ENCODE data around the gene HOXC13. TPM values are rescaled to one million over a fixed set of nuclear protein-coding genes. Genes with fewer than 3 reads are reported as not detected.

The HOXC13 gene
- total RNA-seq, 1 donor from 2014 or later, result not detected

- Histone ChIP-seq H3K27ac (no peak overlapping the region), H3K4me1 (peaks cover 0 to 6% of the 10 kb centered on the region in 2 donors), H3K36me3 (no peaks in the 10 kb centered on the region), H3K4me3 (no peak overlapping the region), H3K9me3 (no peaks in the 10 kb centered on the region), H3K27me3 (peaks cover 20% of the 10 kb centered on the region)
- DNase-seq (ENCODE audit: low spot score in 2 of 2), result no peak
- intact Hi-C loops (cut with DNase I), result no loop called here
- TF ChIP-seq CTCF (IDR thresholded peaks at IDR 0.05), result no peak
These were observed 29.8 kb downstream of the HOXC13 start for GRCh38 chr12:53968214-53969127.

- Histone ChIP-seq H3K9me3 (no peaks in the 10 kb centered on the region), H3K36me3 (no peaks in the 10 kb centered on the region), H3K4me1 (peaks cover 3 to 16% of the 10 kb centered on the region in 2 donors), H3K27me3 (peaks cover 26% of the 10 kb centered on the region), H3K4me3 (no peak overlapping the region), H3K27ac (no peak overlapping the region)
- intact Hi-C loops (cut with DNase I), result no loop called here
- no peak for TF ChIP-seq CTCF (IDR thresholded peaks at IDR 0.05)
- DNase-seq (ENCODE audit: low spot score in 2 of 2), result no peak
These were observed 31.1 kb downstream of the HOXC13 start for GRCh38 chr12:53969588-53970259.

- intact Hi-C loops (cut with DNase I), result no loop called here
- no peak for DNase-seq (ENCODE audit: low spot score in 2 of 2)
- Histone ChIP-seq H3K36me3 (no peaks in the 10 kb centered on the region), H3K27me3 (peaks cover 31% of the 10 kb centered on the region), H3K9me3 (no peaks in the 10 kb centered on the region), H3K4me1 (peaks cover 5 to 23% of the 10 kb centered on the region in 2 donors), H3K27ac (no peak overlapping the region), H3K4me3 (no peak overlapping the region)
- TF ChIP-seq CTCF (IDR thresholded peaks at IDR 0.05), result no peak
These were observed 31.8 kb downstream of the HOXC13 start for GRCh38 chr12:53970451-53970850.

- H3K27ac ChIP-seq, result no peak overlapping the region
- H3K9me3 ChIP-seq, result no peaks in the 10 kb centered on the region
- peaks cover 33% of the 10 kb centered on the region for H3K27me3 ChIP-seq
- intact Hi-C loops (cut with DNase I), result no loop called here
- no peak for DNase-seq (ENCODE audit: low spot score in 2 of 2)
- H3K4me3 ChIP-seq, result no peak overlapping the region
- no peak for TF ChIP-seq CTCF (IDR thresholded peaks at IDR 0.05)
- H3K4me1 ChIP-seq, result peaks cover 5 to 24% of the 10 kb centered on the region in 2 donors
- no peaks in the 10 kb centered on the region for H3K36me3 ChIP-seq
These were observed 32.5 kb downstream of the HOXC13 start for GRCh38 chr12:53971129-53971528.

GRCh38 chr12:53971686-53972085 is 33.1 kb downstream of the HOXC13 start:
- no peak for TF ChIP-seq CTCF (IDR thresholded peaks at IDR 0.05)
- intact Hi-C loops (cut with DNase I), result no loop called here

More at GRCh38 chr12:53971686-53972085, 33.1 kb downstream of the HOXC13 start:
- H3K36me3 ChIP-seq, result no peaks in the 10 kb centered on the region
- H3K9me3 ChIP-seq, result no peaks in the 10 kb centered on the region
- H3K4me3 ChIP-seq, result no peak overlapping the region
- DNase-seq (ENCODE audit: low spot score in 2 of 2), result no peak
- H3K4me1 ChIP-seq, result peaks cover 5 to 24% of the 10 kb centered on the region in 2 donors
- H3K27me3 ChIP-seq, result peaks cover 37% of the 10 kb centered on the region
- no peak overlapping the region for H3K27ac ChIP-seq

Data from ascending aorta (tissue), 2 donors.